K562 (cell line): Measurements from ENCODE around the gene ASIP. TPM values are rescaled to one million over a fixed set of nuclear protein-coding genes. Genes with fewer than 3 reads are reported as not detected.

Experiments used
- CBFA2T3 ChIP-seq: fragments of 450-650 bp; IDR thresholded peaks from 2 replicates; pipeline ENCODE4 v1.6.1; 2017
- ETV1 ChIP-seq: fragments of 450-650 bp; conservative IDR thresholded peaks from 2 replicates; pipeline ENCODE4 v1.6.1; 2016; ENCODE audit warnings: missing genetic modification characterization, control low read depth, low read depth, missing compliant biosample characterization
- GATA2 ChIP-seq: sonication (generic); formaldehyde crosslinking; IDR thresholded peaks from 2 replicates; pipeline ENCODE4 v1.4.0; 2020; ENCODE audit warnings: mild to moderate bottlenecking, missing genetic modification reagents
- HDAC1 ChIP-seq, 2 experiments: fragments of 450-650 bp; IDR thresholded peaks; 2 replicates each; pipeline ENCODE4 v1.6.1; 2016 to 2017; ENCODE audit warnings: inconsistent platforms in 1 of 2, mild to moderate bottlenecking in 1 of 2, moderate library complexity in 1 of 2
- NR3C1 ChIP-seq: sonication (generic); formaldehyde crosslinking; IDR thresholded peaks from 2 replicates; pipeline ENCODE4 v1.8.1; 2022; ENCODE audit warnings: missing genetic modification reagents
- SMC3 ChIP-seq: conservative IDR thresholded peaks from 2 replicates; pipeline ENCODE4 v1.6.1; 2011; ENCODE audit warnings: low read depth, low read length, improper control_type of control experiment; ENCODE audit not compliant: insufficient read depth
- TCF3 ChIP-seq: sonication (generic); formaldehyde crosslinking; IDR thresholded peaks from 2 replicates; pipeline ENCODE4 v1.4.0; 2020; ENCODE audit warnings: mild to moderate bottlenecking, missing genetic modification reagents
- ZNF586 ChIP-seq: fragments of 450-650 bp; formaldehyde crosslinking; conservative IDR thresholded peaks from 2 replicates; pipeline ENCODE4 v1.4.0; 2020; ENCODE audit warnings: mild to moderate bottlenecking, moderate library complexity
- polyA plus RNA-seq, 8 experiments: library from polyadenylated mRNA; depleted of rRNA in 4 of 8; stranded (reverse) in 5 of 8; unstranded in 3 of 8; fragments of >200 nt; fragmentation: Nextera tagmentation in 2 of 8; fragmentation: Illumina TruSeq in 1 of 8; extraction: Ambion mirVana in 2 of 8; extraction: Trizol in 1 of 8; gene quantifications; 2 replicates each; pipeline versions ENCODE4 v1.2.1 to v1.2.3, GENCODE V29; 2011 to 2014; ENCODE audit warnings: inconsistent platforms in 1 of 8, missing spikeins in 1 of 8
- total RNA-seq, 7 experiments: library from RNA; depleted of rRNA in 6 of 7; stranded (reverse); fragments of >200 nt in 6 of 7; fragmentation: Illumina TruSeq in 2 of 7; extraction: Trizol in 2 of 7; gene quantifications; 2 replicates each; pipeline versions ENCODE4 v1.2.1 to v1.2.3, GENCODE V29; 2011 to 2021; ENCODE audit warnings: low replicate concordance in 1 of 7
- TF ChIP-seq, protein P1 (sequence below): fragments of 200-800 bp; sonication (Bioruptor generic); IDR thresholded peaks from 2 replicates; pipeline ENCODE4 v1.6.1; 2016; ENCODE audit warnings: missing genetic modification characterization, missing compliant biosample characterization
- TF ChIP-seq, protein P2 (sequence below), 2 experiments: fragments of 450-650 bp; conservative IDR thresholded peaks; 2 replicates each; pipeline ENCODE4 v1.6.1; 2017; ENCODE audit warnings: mild to moderate bottlenecking in 2 of 2, moderate library complexity in 2 of 2
- TF ChIP-seq, protein P3 (sequence below): sonication (generic); formaldehyde crosslinking; IDR thresholded peaks from 2 replicates; pipeline ENCODE4 v1.8.0; 2022; ENCODE audit warnings: mild to moderate bottlenecking, missing genetic modification reagents
- TF ChIP-seq, protein P4 (sequence below), 2 experiments: IDR thresholded peaks; 2 replicates each; pipeline ENCODE4 v1.6.1; 2011; ENCODE audit warnings: borderline replicate concordance in 1 of 2, control low read depth in 1 of 2, low read depth in 1 of 2, low read length in 1 of 2, mild to moderate bottlenecking in 1 of 2, mixed read lengths in 1 of 2, moderate library complexity in 1 of 2; ENCODE audit not compliant: insufficient read depth in 1 of 2, insufficient read length in 1 of 2, poor library complexity in 1 of 2, severe bottlenecking in 1 of 2; ENCODE audit errors: extremely low read depth in 1 of 2
- TF ChIP-seq, protein P5 (sequence below): sonication (generic); formaldehyde crosslinking; IDR thresholded peaks from 2 replicates; pipeline ENCODE4 v1.8.0; 2022; ENCODE audit warnings: missing genetic modification reagents, mild to moderate bottlenecking, moderate library complexity, borderline replicate concordance
- TF ChIP-seq, protein P6 (sequence below): sonication (generic); IDR thresholded peaks from 2 replicates; pipeline ENCODE4 v1.6.1; 2016
- TF ChIP-seq, protein P7 (sequence below): sonication (generic); formaldehyde crosslinking; IDR thresholded peaks from 2 replicates; pipeline ENCODE4 v1.9.0; 2022; ENCODE audit warnings: mild to moderate bottlenecking, missing genetic modification reagents

The ASIP gene
- total and polyA plus RNA-seq, 9 of the 15 experiments (the other 6 are each of a cell fraction or from before 2014, with no cell fraction given): not detected

DNA sequence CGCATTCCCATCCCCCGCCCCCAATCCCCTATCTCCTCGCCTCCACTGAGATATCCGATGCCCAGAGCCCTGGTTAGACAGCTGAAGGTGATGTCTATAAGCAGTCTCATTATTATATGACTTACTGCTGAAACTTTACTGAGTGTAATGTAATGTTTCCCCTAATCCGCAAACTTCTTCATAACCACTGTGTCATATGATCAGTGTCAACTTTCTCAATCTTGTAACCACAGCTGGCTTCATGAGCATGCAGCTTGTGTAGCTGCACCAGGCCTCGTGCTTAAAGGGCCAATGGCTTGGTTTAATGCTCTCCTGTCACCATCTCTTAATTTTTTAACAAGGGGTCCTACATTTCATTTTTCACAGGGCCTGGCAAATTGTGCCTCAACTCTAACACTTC lies 8.1 kb downstream of the ASIP start (continued):
- TF ChIP-seq, protein P1, sequence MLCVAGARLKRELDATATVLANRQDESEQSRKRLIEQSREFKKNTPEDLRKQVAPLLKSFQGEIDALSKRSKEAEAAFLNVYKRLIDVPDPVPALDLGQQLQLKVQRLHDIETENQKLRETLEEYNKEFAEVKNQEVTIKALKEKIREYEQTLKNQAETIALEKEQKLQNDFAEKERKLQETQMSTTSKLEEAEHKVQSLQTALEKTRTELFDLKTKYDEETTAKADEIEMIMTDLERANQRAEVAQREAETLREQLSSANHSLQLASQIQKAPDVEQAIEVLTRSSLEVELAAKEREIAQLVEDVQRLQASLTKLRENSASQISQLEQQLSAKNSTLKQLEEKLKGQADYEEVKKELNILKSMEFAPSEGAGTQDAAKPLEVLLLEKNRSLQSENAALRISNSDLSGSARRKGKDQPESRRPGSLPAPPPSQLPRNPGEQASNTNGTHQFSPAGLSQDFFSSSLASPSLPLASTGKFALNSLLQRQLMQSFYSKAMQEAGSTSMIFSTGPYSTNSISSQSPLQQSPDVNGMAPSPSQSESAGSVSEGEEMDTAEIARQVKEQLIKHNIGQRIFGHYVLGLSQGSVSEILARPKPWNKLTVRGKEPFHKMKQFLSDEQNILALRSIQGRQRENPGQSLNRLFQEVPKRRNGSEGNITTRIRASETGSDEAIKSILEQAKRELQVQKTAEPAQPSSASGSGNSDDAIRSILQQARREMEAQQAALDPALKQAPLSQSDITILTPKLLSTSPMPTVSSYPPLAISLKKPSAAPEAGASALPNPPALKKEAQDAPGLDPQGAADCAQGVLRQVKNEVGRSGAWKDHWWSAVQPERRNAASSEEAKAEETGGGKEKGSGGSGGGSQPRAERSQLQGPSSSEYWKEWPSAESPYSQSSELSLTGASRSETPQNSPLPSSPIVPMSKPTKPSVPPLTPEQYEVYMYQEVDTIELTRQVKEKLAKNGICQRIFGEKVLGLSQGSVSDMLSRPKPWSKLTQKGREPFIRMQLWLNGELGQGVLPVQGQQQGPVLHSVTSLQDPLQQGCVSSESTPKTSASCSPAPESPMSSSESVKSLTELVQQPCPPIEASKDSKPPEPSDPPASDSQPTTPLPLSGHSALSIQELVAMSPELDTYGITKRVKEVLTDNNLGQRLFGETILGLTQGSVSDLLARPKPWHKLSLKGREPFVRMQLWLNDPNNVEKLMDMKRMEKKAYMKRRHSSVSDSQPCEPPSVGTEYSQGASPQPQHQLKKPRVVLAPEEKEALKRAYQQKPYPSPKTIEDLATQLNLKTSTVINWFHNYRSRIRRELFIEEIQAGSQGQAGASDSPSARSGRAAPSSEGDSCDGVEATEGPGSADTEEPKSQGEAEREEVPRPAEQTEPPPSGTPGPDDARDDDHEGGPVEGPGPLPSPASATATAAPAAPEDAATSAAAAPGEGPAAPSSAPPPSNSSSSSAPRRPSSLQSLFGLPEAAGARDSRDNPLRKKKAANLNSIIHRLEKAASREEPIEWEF (CRISPR knock-in tag): no peak
- TF ChIP-seq, protein P2, sequence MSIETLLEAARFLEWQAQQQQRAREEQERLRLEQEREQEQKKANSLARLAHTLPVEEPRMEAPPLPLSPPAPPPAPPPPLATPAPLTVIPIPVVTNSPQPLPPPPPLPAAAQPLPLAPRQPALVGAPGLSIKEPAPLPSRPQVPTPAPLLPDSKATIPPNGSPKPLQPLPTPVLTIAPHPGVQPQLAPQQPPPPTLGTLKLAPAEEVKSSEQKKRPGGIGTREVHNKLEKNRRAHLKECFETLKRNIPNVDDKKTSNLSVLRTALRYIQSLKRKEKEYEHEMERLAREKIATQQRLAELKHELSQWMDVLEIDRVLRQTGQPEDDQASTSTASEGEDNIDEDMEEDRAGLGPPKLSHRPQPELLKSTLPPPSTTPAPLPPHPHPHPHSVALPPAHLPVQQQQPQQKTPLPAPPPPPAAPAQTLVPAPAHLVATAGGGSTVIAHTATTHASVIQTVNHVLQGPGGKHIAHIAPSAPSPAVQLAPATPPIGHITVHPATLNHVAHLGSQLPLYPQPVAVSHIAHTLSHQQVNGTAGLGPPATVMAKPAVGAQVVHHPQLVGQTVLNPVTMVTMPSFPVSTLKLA (conservative IDR thresholded peaks at IDR 0.05): peak in 1 of 2 experiments; percentile 47; a peak in 2 of 4 replicates
- TF ChIP-seq ETV1 (tag): no peak
- peak; percentile 51; the same call in 1 of the 2 replicates for TF ChIP-seq CBFA2T3
- 0 out of 2 replicates have a peak, but pooled peaks have one; percentile 44 for TF ChIP-seq GATA2 (CRISPR knock-in tag)
- TF ChIP-seq, protein P3, sequence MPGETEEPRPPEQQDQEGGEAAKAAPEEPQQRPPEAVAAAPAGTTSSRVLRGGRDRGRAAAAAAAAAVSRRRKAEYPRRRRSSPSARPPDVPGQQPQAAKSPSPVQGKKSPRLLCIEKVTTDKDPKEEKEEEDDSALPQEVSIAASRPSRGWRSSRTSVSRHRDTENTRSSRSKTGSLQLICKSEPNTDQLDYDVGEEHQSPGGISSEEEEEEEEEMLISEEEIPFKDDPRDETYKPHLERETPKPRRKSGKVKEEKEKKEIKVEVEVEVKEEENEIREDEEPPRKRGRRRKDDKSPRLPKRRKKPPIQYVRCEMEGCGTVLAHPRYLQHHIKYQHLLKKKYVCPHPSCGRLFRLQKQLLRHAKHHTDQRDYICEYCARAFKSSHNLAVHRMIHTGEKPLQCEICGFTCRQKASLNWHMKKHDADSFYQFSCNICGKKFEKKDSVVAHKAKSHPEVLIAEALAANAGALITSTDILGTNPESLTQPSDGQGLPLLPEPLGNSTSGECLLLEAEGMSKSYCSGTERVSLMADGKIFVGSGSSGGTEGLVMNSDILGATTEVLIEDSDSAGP (CRISPR knock-in tag): peak; percentile 75
- peak; percentile 57 for TF ChIP-seq TCF3
- TF ChIP-seq, protein P4, sequence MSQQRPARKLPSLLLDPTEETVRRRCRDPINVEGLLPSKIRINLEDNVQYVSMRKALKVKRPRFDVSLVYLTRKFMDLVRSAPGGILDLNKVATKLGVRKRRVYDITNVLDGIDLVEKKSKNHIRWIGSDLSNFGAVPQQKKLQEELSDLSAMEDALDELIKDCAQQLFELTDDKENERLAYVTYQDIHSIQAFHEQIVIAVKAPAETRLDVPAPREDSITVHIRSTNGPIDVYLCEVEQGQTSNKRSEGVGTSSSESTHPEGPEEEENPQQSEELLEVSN (IDR thresholded peaks at IDR 0.05; ENCODE audit: borderline replicate concordance in 1 of 2, extremely low read depth in 1 of 2, insufficient read depth in 1 of 2, insufficient read length in 1 of 2, low read depth in 1 of 2, low read length in 1 of 2, poor library complexity in 1 of 2, severe bottlenecking in 1 of 2): peak in 1 of 2 experiments; percentile 48
- 0 out of 4 replicates have a peak, but pooled peaks of 1 of the 2 experiments have one; percentile 23 for TF ChIP-seq HDAC1 (IDR thresholded peaks at IDR 0.05)
- TF ChIP-seq SMC3: no peak
- TF ChIP-seq, protein P5, sequence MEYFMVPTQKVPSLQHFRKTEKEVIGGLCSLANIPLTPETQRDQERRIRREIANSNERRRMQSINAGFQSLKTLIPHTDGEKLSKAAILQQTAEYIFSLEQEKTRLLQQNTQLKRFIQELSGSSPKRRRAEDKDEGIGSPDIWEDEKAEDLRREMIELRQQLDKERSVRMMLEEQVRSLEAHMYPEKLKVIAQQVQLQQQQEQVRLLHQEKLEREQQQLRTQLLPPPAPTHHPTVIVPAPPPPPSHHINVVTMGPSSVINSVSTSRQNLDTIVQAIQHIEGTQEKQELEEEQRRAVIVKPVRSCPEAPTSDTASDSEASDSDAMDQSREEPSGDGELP (CRISPR knock-in tag): peak; percentile 17; the same call in 1 of the 2 replicates
- TF ChIP-seq, protein P6, sequence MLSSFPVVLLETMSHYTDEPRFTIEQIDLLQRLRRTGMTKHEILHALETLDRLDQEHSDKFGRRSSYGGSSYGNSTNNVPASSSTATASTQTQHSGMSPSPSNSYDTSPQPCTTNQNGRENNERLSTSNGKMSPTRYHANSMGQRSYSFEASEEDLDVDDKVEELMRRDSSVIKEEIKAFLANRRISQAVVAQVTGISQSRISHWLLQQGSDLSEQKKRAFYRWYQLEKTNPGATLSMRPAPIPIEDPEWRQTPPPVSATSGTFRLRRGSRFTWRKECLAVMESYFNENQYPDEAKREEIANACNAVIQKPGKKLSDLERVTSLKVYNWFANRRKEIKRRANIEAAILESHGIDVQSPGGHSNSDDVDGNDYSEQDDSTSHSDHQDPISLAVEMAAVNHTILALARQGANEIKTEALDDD: 0 out of 2 replicates have a peak, but pooled peaks have one; percentile 36
- TF ChIP-seq ZNF586 (CRISPR knock-in tag): no peak
- TF ChIP-seq NR3C1 (CRISPR knock-in tag): no peak
- TF ChIP-seq, protein P7, sequence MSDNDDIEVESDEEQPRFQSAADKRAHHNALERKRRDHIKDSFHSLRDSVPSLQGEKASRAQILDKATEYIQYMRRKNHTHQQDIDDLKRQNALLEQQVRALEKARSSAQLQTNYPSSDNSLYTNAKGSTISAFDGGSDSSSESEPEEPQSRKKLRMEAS (CRISPR knock-in tag): peak; percentile 88
